GM21825 (cell line): ENCODE data around the gene PCARE.
"Not testable (repeated sequence)": the region's sequence is repeated elsewhere in the genome, so short reads cannot be mapped to it uniquely, and the experiment has no call there.

ENCODE experiments used
- ATAC-seq: cut with Tn5 transposase; IDR thresholded peaks from one replicate; pipeline ENCODE4 v1.9.1; 2021; ENCODE audit warnings: mild to moderate bottlenecking, moderate library complexity; ENCODE audit not compliant: unreplicated experiment

Gene PCARE

GRCh38 chr2:29097569-29097968, 23.2 kb upstream of the PCARE start:
- no peak for ATAC-seq

DNA sequence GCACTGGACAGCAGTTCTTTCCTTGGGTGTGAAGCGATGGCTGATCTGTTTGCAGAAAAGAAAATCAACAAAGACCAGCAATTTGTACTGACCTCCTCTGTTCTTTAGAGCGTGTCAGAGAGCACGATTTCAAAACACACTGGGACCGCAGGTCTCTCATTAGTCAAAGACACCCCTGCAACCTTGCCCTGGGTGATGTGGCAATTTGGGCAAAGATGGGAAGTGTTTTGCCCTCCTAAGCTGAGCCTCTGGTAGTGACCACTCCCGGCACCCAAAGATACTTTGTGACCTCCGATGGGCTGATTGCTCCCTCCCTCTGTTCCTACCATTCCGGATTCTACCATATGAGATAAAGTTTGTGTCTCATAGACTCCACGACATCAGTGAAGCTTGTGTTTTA, 22.6 kb upstream of the PCARE start:
- no peak for ATAC-seq

DNA sequence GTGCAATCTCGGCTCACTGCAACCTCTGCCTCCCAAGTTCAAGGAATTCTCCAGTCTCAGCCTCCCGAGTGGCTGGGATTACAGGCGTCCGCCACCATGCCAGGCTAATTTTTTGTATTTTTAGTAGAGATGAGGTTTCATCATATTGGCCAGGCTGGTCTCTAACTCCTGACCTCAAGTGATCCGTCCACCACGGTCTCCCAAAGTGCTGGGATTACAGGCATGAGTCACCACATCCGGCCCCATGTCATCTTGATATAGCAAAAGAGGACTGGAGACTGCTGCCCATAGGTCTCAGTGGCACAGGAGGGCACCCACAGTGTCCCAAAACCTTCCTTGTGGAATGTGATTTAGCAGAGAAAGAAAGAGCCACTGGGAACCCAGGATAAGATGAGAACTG, 16.0 kb upstream of the PCARE start:
- ATAC-seq, result not testable (repeated sequence)

DNA sequence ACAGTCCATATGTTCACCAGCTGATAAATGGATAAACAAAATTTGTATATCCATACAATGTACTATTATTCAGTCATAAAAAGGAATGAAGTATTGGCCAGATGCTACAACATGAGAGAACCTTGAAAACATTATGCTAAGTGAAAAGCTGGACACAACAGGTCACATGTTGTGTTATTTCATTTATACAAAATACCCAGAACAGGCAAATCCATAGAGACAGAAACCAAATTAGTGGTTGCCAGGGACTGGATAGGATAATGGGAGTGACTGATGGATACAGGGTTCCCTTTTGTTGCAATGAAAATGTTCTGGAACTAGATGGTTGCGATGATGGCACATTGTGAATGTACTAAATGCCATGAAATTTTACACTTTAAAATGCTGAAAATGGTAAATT, 10.2 kb upstream of the PCARE start:
- ATAC-seq, result no peak

- ATAC-seq, result no peak
Measured at GRCh38 chr2:29082804-29083495, 8.6 kb upstream of the PCARE start.

DNA sequence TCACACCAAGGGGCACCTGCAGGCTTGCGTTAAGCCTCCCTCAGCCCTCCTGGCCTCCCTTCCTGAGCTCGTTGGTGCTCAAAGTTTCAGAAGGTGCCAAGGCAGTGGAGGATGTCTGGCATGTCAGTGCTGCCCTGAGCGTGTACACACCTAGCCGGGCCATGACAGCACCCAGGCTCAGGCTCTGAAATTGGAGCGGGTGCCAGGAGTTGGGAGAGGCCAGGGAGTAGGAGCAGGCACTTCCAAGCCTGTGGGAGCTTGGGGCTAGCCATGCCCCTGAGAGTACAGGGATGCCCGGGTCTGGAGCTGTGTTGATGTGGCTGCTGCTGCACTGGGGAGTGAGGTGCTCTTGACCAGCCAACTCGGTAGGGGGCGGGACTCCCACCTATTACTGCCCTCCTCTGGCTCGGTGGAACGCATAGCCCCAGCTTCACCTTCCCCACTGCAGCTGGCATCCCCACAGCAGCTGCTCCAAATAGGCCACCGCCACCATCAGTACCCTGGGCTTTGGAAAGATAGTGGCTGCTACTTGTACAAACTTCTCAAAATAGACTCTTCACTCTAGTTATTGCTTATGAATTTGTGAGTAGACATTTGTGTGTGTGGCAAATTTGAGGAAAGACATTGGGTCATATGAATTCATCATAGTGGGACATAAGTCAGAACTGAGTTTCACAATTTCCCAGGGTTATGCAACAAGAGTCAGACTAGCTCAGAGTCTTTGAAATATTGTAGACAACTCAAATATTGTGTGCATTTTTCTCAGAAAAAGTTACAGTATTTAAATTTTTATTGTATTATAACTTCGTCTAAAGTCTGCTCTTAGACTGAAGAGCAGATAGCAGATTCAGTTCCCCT, 6.8 kb upstream of the PCARE start:
- ATAC-seq, result no peak

DNA sequence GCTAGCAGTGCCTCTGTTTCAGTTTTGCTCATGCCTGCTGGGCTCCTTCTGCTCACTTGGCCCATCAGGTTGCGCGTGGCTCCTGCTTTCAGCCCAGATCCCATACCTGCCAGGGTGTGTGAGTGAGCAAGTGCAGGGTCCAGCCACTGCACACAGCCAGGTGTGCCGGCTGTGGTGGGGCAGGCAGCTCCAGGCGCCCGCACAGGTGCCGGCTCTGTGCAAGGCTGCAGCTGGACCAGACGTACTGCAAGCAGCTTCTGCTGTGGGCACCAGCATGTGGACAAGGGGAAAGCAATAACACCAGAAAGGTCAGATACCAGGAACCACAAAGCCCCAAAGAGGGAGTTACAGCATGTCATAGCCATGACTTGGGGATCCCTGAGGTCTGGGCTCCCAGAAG, 5.6 kb upstream of the PCARE start:
- no peak for ATAC-seq

- no peak for ATAC-seq
Measured at GRCh38 chr2:29075894-29076705, 1.8 kb upstream of the PCARE start.

DNA sequence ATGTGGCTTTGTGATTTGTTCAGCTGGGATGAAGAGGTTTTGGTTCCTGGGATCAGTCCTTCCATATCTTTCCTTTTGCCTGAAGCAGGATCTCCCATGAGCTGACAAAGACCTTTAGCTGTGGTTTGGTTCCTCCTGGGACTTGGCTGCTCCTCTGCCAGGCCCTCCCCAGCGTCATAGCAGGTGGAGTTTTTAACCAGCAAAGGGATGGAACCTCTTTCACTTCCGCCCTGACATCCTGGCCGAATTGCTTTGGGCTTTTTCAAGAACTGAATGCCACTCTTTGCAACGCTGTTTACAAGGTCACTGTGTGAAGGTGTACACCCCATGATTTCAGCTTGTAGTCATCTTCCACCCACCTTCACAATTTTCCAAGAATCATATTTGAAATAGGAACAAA, 390 bp downstream of the PCARE start:
- ATAC-seq, result no peak

GRCh38 chr2:29072971-29073725, 1.2 kb downstream of the PCARE start:
- ATAC-seq, result no peak

- ATAC-seq, result no peak
Measured at GRCh38 chr2:29072251-29072650, 2.1 kb downstream of the PCARE start.

DNA sequence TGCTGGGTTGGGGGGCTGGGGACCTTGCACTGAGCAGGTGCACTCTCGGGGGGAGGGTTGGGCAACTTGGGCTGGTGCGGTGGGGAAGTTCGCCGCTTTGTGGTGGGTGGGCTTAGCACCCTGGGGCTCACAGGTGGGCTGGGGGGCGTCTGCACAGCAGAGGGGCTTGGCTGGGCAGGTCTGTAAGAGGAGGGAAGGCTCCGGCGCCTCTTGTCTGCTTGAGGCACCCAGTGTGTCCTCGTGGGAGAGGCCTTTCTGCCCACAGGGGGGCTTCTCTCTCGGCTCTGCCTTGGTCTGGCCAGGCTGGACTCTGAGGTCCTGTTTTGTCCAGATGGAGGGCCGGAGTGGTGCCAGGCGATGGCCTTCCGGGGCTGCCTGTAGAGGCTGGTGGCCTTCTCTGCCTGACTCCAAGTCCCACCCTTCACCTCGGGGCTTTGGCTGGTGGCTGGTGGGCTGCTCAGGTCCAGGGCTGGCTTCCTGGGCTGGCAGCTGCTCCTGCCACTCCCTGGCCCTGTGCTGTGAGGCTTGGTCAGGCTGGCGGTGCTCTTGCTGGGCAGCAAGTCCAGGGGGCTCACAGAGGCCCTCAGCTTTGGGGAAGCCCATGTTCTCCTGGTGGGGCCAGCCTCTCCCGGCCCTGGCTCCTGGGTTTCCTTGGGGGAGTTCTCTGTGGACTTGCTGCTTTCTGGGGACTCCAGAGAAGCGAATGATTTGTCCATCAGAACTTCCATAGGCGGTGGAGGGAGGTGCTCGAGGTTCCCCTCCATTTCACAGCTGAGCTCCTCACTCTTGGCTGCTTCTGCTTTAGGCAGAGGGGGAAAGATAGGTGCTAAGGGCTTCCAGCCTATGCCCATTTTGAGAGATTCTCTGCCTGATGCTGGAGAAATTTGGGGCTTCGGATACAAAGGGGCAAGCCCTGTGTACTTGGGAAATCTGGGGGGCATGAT, 3.0 kb downstream of the PCARE start:
- no peak for ATAC-seq

DNA sequence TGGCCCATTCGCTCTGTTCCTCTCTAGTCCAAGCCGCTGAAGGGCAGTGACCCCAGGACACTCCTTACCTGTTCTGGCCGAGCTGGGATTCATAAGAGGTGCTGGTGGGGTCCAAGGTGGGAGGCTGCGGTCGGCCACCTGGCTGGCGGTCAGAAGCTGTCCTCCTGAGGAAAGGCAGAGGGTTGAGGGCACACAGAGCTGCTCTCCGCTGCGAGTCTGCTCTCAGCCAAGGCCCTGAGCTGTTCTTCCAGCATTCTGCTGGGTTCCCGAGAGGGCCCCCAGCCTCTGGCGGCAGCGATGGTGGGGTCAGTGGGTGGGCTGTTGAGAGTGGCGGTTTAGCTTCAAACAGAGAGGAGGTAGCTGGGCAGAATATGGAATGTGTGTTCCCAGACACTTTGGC, 3.8 kb downstream of the PCARE start:
- no peak for ATAC-seq

DNA sequence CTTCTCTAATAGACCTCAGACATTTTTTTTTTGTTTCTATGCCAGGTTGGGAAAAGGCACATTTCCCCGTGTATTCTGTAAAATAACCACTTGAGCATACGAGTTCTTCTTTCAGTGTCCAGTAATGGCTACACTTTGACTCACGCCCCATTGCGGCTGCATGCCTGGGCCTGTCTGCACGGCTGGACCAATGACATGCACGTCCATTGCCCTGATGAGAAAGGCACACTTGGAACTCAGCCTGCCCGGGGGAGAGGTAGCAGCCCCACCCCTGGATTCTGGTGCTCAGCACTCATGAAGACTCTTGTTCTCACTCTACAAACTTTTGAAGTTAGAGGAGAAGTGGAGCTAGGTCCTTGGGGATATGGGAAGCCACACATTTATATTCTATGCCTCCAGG, 5.8 kb downstream of the PCARE start:
- no peak for ATAC-seq

DNA sequence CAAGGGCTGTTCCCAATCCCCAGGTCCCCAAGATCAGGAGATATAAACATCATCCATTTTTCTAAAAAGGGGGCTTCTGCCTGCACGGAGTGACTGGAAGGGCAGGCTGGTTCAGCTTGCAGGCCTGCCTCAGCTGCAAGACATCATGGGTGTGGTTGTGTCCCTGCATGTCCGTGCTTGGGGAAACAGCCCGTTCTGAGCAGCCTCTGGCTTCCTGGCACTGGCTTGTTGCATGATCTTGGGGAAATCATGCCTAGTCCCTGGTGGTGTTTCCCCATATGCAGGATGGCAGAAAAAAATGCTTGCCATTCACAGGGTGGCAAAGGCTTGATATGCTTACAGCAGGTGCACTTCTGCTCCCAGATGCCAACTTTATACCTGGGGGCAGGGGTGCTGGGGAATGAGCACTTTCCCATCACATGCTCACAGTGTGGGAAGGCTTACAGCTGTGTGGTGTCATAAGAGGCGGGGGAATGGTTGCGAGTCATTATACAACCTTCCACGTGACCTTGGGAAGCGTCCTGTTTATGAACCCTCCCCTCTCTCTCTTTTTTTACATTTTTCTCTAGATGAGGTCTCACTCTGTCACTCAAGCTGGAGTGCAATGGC, 7.2 kb downstream of the PCARE start:
- ATAC-seq, result no peak

DNA sequence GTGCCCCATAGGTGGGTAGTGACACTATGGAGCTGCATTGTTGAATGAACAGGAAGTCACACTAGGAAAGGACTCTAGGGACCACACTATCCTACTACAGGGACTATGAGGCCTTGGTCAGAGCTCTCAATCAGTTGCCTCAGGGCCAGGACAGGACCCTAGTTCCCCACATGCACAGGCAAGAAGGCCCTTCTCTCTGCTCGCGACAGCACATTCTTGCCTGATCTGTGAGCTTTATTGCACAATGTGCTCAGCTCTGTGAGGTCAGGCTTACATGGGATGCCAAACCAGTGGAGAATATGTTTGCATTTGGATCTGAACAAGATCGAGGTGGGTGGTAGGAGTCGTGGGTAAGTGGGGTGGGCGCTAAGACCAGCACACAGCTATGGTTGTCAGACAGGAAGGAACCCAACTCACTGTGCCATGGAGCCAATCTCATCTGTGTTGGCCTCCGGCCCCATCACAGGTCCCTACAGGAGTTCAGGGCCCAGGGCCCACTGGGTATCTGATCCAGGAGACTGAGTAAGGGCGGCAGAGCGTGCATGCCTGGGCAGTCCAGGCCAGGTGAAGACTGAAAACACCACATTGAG, 8.0 kb downstream of the PCARE start:
- no peak for ATAC-seq

DNA sequence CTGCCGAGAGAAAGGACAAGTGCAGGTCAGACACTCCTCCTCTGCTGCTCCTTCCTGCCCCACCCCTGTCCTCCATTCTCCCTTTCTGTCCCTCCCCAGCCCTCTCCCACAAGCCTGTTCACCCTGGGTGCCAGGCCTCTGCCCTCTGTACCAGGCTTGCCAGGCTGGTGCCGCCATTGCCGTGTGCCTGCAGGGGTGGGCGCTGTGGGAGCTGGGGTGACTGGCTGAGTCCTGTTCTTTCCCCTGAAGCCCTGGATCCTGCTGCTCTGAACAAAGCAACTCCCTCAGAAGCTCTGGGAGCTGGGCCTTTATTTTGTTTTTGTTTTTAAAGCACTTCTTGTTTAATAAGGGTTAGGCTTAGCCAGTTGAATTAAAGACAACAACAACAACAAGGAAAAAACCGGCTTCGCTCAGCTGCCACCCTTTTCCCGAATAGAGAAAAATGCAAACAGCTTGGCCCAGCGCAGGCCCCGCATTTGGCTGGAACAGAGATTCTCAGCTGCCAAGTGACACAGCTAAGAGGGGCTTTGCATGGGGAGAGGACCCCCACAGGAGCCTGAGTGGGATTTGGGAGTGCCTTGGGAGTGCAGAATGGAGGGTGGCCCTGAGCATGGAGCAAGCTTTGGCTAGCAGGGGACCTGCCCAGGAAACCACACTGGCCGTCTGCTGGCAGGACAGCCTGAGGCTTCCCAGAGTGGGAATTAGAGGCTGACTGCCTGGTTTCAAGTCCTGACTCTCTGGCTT, 9.1 kb downstream of the PCARE start:
- no peak for ATAC-seq

- ATAC-seq, result no peak
Measured at GRCh38 chr2:29064746-29065067, 9.6 kb downstream of the PCARE start.

- no peak for ATAC-seq
Measured at GRCh38 chr2:29064346-29064715, 10.0 kb downstream of the PCARE start.
